Peyer's patch (tissue), 4 donors: Measurements from ENCODE around the gene TP73. TPM values are rescaled to one million over a fixed set of nuclear protein-coding genes. Genes with fewer than 3 reads are reported as not detected.

ENCODE experiments used
- DNase-seq, 3 donors: peaks; one replicate each; pipeline ENCODE4 v3.0.0-alpha.2; 2017 to 2019
- H3K27ac ChIP-seq, 4 donors: fragments of 200-600 bp; sonication (generic); one replicate each; pipeline ENCODE4 v1.5.1; 2016 to 2019
- H3K27me3 ChIP-seq, 2 donors: fragments of 200-600 bp; sonication (generic); one replicate each; pipeline ENCODE4 v1.5.1; 2019
- H3K36me3 ChIP-seq, 3 donors: fragments of 200-600 bp; sonication (generic); one replicate each; pipeline ENCODE4 v1.5.1; 2016 to 2019
- H3K4me1 ChIP-seq, 4 donors: fragments of 200-600 bp; sonication (generic); one replicate each; pipeline ENCODE4 v1.5.1; 2016 to 2019
- H3K4me3 ChIP-seq, 4 donors: fragments of 200-600 bp; sonication (generic); 1 replicate in 3 of 4; 2 replicates in 1 of 4; pipeline ENCODE4 v1.5.1; 2016 to 2019; ENCODE audit warnings: mild to moderate bottlenecking in 1 of 4
- H3K9me3 ChIP-seq, 4 donors: fragments of 200-600 bp; sonication (generic); one replicate each; pipeline ENCODE4 v1.5.1; 2016 to 2019; ENCODE audit warnings: mild to moderate bottlenecking in 1 of 4
- POLR2A ChIP-seq, 2 donors: fragments of 450-650 bp; IDR thresholded peaks; one replicate each; pipeline ENCODE4 v1.5.1; 2017; ENCODE audit warnings: antibody characterized with exemption in 2 of 2, mild to moderate bottlenecking in 2 of 2, moderate library complexity in 2 of 2
- total RNA-seq, 4 donors: library from RNA; depleted of rRNA; stranded (reverse); fragments of >200 nt; gene quantifications; one replicate each; pipeline ENCODE4 v1.1.0, GENCODE V29; 2016
- TF ChIP-seq, protein P1 (sequence below), 6 experiments: fragments of 450-650 bp in 4 of 6; fragments of 200-600 bp in 2 of 6; sonication (generic) in 1 of 6; IDR thresholded peaks; one replicate each; pipeline ENCODE4 v1.5.1; 2017 to 2019; ENCODE audit warnings: antibody characterized with exemption in 6 of 6, mild to moderate bottlenecking in 3 of 6, moderate library complexity in 1 of 6

Gene TP73
- total RNA-seq, 4 donors from 2014 or later = 0.38 TPM; not detected in 3

DNA sequence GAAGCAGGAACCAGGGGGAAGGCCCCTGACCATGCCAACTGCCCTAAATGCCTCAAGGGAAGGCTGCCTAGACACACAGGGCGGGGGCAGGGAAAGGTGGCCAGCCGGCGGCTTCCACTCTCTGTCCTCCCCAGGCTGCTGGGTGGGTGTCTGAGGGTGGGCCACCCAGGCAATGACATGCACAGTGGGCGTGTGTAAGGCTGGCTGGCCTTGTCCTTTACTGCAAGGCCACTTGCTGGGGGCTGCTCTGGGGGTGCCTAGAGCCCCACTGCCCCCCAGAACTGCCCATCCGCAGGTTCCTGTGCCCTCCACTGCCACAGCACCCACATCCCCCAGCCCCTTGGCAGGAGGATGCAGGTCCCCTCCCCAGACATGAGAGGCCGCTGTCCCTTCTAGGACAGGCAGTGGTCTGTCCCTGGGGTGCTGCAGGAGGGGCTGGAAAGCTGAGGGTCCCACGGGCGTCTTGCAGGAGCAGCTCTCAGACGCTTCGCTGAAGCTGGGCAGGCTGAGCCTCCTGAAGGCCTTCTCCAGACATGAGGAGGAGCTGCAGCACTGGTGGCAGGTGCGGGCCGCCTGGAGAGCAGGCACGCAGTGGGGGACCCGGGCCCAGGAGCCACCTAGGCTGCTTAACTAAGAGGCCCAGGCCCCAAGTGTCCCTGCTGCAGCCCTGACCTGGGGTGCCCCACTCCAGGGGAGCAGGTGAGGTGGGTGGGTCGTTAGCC lies 110.0 kb downstream of the TP73 start:
- H3K36me3 ChIP-seq = no peaks in the 10 kb centered on the region
- no peaks in the 10 kb centered on the region for H3K4me1 ChIP-seq
- no peak for DNase-seq
- H3K4me3 ChIP-seq = no peak overlapping the region
- no peak for TF ChIP-seq POLR2A (IDR thresholded peaks at IDR 0.05)
- TF ChIP-seq, protein P1, sequence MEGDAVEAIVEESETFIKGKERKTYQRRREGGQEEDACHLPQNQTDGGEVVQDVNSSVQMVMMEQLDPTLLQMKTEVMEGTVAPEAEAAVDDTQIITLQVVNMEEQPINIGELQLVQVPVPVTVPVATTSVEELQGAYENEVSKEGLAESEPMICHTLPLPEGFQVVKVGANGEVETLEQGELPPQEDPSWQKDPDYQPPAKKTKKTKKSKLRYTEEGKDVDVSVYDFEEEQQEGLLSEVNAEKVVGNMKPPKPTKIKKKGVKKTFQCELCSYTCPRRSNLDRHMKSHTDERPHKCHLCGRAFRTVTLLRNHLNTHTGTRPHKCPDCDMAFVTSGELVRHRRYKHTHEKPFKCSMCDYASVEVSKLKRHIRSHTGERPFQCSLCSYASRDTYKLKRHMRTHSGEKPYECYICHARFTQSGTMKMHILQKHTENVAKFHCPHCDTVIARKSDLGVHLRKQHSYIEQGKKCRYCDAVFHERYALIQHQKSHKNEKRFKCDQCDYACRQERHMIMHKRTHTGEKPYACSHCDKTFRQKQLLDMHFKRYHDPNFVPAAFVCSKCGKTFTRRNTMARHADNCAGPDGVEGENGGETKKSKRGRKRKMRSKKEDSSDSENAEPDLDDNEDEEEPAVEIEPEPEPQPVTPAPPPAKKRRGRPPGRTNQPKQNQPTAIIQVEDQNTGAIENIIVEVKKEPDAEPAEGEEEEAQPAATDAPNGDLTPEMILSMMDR (IDR thresholded peaks at IDR 0.05) = no peak
- H3K9me3 ChIP-seq = no peaks in the 10 kb centered on the region
- H3K27ac ChIP-seq = no peak overlapping the region
- H3K27me3 ChIP-seq = no peaks in the 10 kb centered on the region

DNA sequence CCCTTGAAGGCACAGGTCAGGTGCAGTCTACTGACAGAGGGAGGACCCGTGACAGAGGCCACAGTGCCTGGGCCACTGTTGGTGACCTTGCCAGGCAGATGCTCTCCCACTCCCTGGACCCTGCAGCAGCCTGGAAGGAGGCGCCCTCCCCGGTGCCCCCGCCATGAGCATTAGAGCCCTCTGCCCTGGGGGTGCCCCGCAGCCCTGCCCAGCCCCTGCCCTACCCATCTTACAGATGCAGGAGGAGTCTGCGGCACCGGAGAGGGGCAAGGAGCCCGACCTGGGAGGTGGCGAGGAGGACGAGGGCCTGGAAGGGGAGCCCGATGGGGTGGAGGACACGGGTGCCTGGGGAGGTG lies 110.5 kb downstream of the TP73 start:
- Histone ChIP-seq H3K9me3 (no peaks in the 10 kb centered on the region), H3K27me3 (no peaks in the 10 kb centered on the region), H3K4me3 (no peak overlapping the region), H3K4me1 (no peaks in the 10 kb centered on the region), H3K27ac (no peak overlapping the region), H3K36me3 (no peaks in the 10 kb centered on the region)
- TF ChIP-seq, protein P1 (IDR thresholded peaks at IDR 0.05) = no peak
- no peak for TF ChIP-seq POLR2A (IDR thresholded peaks at IDR 0.05)
- DNase-seq = no peak

DNA sequence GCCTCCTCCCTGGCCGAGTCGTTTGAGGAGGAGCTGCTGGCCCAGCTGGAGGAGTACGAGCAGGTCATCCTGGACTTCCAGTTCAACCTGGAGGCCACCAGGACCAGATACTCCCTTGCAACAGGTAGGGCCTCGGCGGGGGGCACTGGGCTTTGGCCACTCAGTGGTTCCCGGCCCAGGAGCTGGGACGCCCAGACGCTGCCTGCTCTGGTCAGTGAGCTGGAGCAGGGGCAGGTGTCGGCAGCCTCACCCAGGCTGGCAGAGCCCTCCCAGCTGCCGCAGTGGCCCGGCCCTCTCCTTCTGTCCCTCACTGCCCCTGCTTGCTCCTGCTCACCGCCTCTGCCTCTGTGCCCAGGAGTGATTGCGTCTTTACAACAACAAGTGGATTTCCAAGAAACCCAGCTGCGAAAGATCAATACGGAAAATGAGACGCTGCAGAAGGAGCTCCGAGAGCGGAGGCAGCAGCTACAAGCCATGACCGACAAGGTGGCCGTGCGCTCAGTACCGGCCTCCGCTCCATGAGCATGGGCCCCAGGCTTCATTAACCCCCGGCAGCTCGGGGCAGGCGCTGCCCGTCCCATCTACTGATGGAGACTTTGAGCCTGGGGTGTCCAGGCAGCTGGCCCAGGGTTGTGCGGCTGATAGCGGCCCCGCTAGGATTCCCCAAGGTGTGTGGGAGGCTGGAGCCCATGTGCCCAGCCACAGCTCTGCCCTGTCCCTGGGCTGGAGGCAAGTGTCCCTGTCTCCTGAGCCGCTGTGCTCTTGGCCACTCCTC lies 111.2 kb downstream of the TP73 start:
- Histone ChIP-seq H3K4me3 (no peak overlapping the region), H3K9me3 (no peaks in the 10 kb centered on the region), H3K4me1 (no peaks in the 10 kb centered on the region), H3K27me3 (no peaks in the 10 kb centered on the region), H3K36me3 (no peaks in the 10 kb centered on the region), H3K27ac (no peak overlapping the region)
- TF ChIP-seq, protein P1 (IDR thresholded peaks at IDR 0.05) = no peak
- no peak for TF ChIP-seq POLR2A (IDR thresholded peaks at IDR 0.05)
- DNase-seq = no peak

DNA sequence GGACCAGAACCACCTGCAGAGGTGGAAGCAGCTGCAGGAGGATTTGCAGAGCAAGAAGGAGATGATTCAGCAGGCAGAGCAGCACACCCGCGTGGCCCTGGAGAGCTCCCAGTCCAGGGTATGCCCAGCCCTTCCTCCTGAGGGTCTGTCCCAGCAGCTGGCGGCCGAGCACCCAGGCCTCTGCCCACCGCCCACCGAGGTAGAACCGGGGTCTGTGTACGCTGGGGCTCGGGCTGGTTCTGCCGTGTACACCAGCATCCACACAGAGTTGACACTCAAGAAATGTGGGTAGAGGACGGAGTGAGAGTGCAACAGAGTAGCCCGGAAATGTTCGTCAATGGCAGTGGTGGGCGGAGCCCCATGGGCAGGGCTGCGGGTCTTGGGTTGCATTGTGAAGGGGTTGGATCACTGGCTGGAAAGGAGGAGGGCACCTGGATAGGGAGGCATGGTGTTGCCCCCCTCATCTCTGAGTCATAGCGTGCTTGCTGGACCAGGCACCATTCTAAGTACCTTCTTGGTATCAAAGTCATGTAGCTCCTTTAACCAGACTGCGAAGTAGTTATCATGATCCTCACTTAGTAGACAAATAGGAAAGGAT lies 115.1 kb downstream of the TP73 start:
- DNase-seq = no peak
- H3K4me3 ChIP-seq = no peak overlapping the region
- H3K9me3 ChIP-seq = no peaks in the 10 kb centered on the region
- peaks cover 3 to 14% (median 9%) of the 10 kb centered on the region in 4 donors for H3K4me1 ChIP-seq
- H3K27me3 ChIP-seq = peaks cover 0 to 3% of the 10 kb centered on the region in 2 donors
- no peak for TF ChIP-seq POLR2A (IDR thresholded peaks at IDR 0.05)
- TF ChIP-seq, protein P1 (IDR thresholded peaks at IDR 0.05) = no peak
- no peak overlapping the region for H3K27ac ChIP-seq
- no peaks in the 10 kb centered on the region for H3K36me3 ChIP-seq

DNA sequence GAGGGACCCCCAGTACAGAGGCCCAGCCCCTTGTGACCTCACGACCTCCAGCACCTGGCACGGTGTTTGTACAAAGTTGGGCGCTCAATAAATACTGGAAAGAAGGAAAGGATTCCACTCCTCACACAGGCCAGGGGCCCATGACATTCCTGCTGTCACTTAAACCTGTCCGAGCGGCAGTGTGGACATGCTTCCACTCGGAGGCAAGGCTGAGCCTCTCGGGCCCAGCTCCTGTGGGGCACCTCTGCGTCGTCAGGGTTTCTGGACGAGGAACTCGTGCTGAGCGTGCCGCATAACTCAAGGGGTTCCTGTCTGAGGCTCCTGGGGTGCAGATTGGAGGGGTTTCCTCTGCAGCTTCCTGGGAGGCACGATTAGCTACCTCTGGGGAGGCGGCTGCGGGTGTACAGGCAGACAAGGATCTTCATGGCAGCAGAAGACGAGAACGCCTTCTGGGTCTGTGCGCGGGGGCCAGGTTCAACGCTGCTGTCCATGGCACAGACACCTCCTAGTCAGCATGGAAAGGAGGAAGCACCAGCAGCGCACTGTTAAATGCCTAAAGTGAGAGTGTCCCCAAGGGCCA lies 116.6 kb downstream of the TP73 start:
- no peak for TF ChIP-seq POLR2A (IDR thresholded peaks at IDR 0.05)
- TF ChIP-seq, protein P1 (IDR thresholded peaks at IDR 0.05) = no peak
- Histone ChIP-seq H3K27me3 (peaks cover 0 to 3% of the 10 kb centered on the region in 2 donors), H3K4me1 (peaks cover 3 to 19% (median 9%) of the 10 kb centered on the region in 4 donors), H3K9me3 (no peaks in the 10 kb centered on the region), H3K4me3 (no peak overlapping the region), H3K27ac (no peak overlapping the region), H3K36me3 (no peaks in the 10 kb centered on the region)
- no peak for DNase-seq
